IPS-15b (cell line): ENCODE measurements around the gene SOX4.

Source experiments
- H3K27me3 ChIP-seq: one replicate; pipeline ENCODE4 v1.6.1; 2013; ENCODE audit warnings: low read length; ENCODE audit not compliant: control insufficient read depth, insufficient read depth
- H3K36me3 ChIP-seq: one replicate; pipeline ENCODE4 v1.6.1; 2013; ENCODE audit warnings: low read length; ENCODE audit not compliant: control insufficient read depth, insufficient read depth
- H3K4me1 ChIP-seq: one replicate; pipeline ENCODE4 v1.6.1; 2013; ENCODE audit warnings: mild to moderate bottlenecking, low read length; ENCODE audit not compliant: control insufficient read depth, insufficient read depth
- H3K4me3 ChIP-seq: one replicate; pipeline ENCODE4 v1.5.1; 2013; ENCODE audit warnings: low read depth, low read length
- H3K9ac ChIP-seq: one replicate; pipeline ENCODE4 v1.6.1; 2013; ENCODE audit warnings: low read depth, mild to moderate bottlenecking, low read length
- H3K9me3 ChIP-seq: one replicate; pipeline ENCODE4 v1.6.1; 2013; ENCODE audit warnings: mild to moderate bottlenecking, low read length; ENCODE audit not compliant: control insufficient read depth, insufficient read depth

SOX4 gene

GRCh38 chr6:21586740-21587178, 6.8 kb upstream of the SOX4 start:
- Histone ChIP-seq H3K9me3 (no peaks in the 10 kb centered on the region), H3K27me3 (peaks cover 11% of the 10 kb centered on the region), H3K4me3 (peak overlapping the region; percentile 87), H3K9ac (no peak overlapping the region), H3K4me1 (no peaks in the 10 kb centered on the region), H3K36me3 (no peaks in the 10 kb centered on the region)

GRCh38 chr6:21587179-21587960, 6.2 kb upstream of the SOX4 start:
- Histone ChIP-seq H3K4me1 (no peaks in the 10 kb centered on the region), H3K9ac (peak overlapping the region; percentile 24), H3K9me3 (no peaks in the 10 kb centered on the region), H3K27me3 (peaks cover 11% of the 10 kb centered on the region), H3K36me3 (no peaks in the 10 kb centered on the region), H3K4me3 (peak overlapping the region; percentile 87)

- Histone ChIP-seq H3K4me1 (no peaks in the 10 kb centered on the region), H3K9ac (no peak overlapping the region), H3K9me3 (no peaks in the 10 kb centered on the region), H3K36me3 (no peaks in the 10 kb centered on the region), H3K27me3 (peaks cover 11% of the 10 kb centered on the region), H3K4me3 (peak overlapping the region; percentile 87)
Observed at GRCh38 chr6:21587961-21588480, 5.5 kb upstream of the SOX4 start.

GRCh38 chr6:21588481-21589351, 4.8 kb upstream of the SOX4 start:
- H3K9ac ChIP-seq = peak overlapping the region; percentile 16
- peak overlapping the region; percentile 87 for H3K4me3 ChIP-seq
- H3K9me3 ChIP-seq = no peaks in the 10 kb centered on the region
- peaks cover 11% of the 10 kb centered on the region for H3K27me3 ChIP-seq
- H3K36me3 ChIP-seq = no peaks in the 10 kb centered on the region
- no peaks in the 10 kb centered on the region for H3K4me1 ChIP-seq

GRCh38 chr6:21589352-21590345, 3.9 kb upstream of the SOX4 start:
- no peaks in the 10 kb centered on the region for H3K36me3 ChIP-seq
- H3K4me1 ChIP-seq = no peaks in the 10 kb centered on the region
- H3K4me3 ChIP-seq = peak overlapping the region; percentile 87
- no peaks in the 10 kb centered on the region for H3K9me3 ChIP-seq
- no peak overlapping the region for H3K9ac ChIP-seq
- H3K27me3 ChIP-seq = peaks cover 11% of the 10 kb centered on the region

GRCh38 chr6:21590346-21590745, 3.2 kb upstream of the SOX4 start:
- Histone ChIP-seq H3K36me3 (no peaks in the 10 kb centered on the region), H3K27me3 (peaks cover 11% of the 10 kb centered on the region), H3K4me3 (no peak overlapping the region), H3K9ac (no peak overlapping the region), H3K4me1 (no peaks in the 10 kb centered on the region), H3K9me3 (no peaks in the 10 kb centered on the region)

GRCh38 chr6:21591446-21591845, 2.1 kb upstream of the SOX4 start:
- H3K4me3 ChIP-seq = no peak overlapping the region
- no peak overlapping the region for H3K9ac ChIP-seq
- H3K36me3 ChIP-seq = no peaks in the 10 kb centered on the region
- H3K4me1 ChIP-seq = no peaks in the 10 kb centered on the region
- no peaks in the 10 kb centered on the region for H3K9me3 ChIP-seq
- peaks cover 9% of the 10 kb centered on the region for H3K27me3 ChIP-seq

- no peaks in the 10 kb centered on the region for H3K4me1 ChIP-seq
- H3K9ac ChIP-seq = no peak overlapping the region
- H3K9me3 ChIP-seq = no peaks in the 10 kb centered on the region
- peak overlapping the region; percentile 60 for H3K4me3 ChIP-seq
- H3K27me3 ChIP-seq = peaks cover 5% of the 10 kb centered on the region
- H3K36me3 ChIP-seq = no peaks in the 10 kb centered on the region
Observed at GRCh38 chr6:21592953-21593352, 598 bp upstream of the SOX4 start.

- no peaks in the 10 kb centered on the region for H3K36me3 ChIP-seq
- H3K4me3 ChIP-seq = peak overlapping the region; percentile 98
- no peaks in the 10 kb centered on the region for H3K27me3 ChIP-seq
- peak overlapping the region; percentile 95 for H3K9ac ChIP-seq
- no peaks in the 10 kb centered on the region for H3K9me3 ChIP-seq
- H3K4me1 ChIP-seq = peaks cover 2% of the 10 kb centered on the region
Observed at GRCh38 chr6:21593927-21594415, 420 bp downstream of the SOX4 start.

- Histone ChIP-seq H3K4me1 (peaks cover 6% of the 10 kb centered on the region), H3K9ac (peak overlapping the region; percentile 95), H3K9me3 (no peaks in the 10 kb centered on the region), H3K4me3 (peak overlapping the region; percentile 98), H3K27me3 (no peaks in the 10 kb centered on the region), H3K36me3 (no peaks in the 10 kb centered on the region)
Observed at GRCh38 chr6:21594416-21595281, 1.1 kb downstream of the SOX4 start.
